NCI-H526 (cell line): ENCODE measurements around the gene NCKAP1.
"Not testable (repeated sequence)": the region's sequence is repeated elsewhere in the genome, so short reads cannot be mapped to it uniquely, and the experiment has no call there.

ENCODE experiments used
- DNase-seq, 2 experiments: peaks; one replicate each; lab custom pipeline; 2025; lab: John Stamatoyannopoulos, UW

Gene NCKAP1

DNA sequence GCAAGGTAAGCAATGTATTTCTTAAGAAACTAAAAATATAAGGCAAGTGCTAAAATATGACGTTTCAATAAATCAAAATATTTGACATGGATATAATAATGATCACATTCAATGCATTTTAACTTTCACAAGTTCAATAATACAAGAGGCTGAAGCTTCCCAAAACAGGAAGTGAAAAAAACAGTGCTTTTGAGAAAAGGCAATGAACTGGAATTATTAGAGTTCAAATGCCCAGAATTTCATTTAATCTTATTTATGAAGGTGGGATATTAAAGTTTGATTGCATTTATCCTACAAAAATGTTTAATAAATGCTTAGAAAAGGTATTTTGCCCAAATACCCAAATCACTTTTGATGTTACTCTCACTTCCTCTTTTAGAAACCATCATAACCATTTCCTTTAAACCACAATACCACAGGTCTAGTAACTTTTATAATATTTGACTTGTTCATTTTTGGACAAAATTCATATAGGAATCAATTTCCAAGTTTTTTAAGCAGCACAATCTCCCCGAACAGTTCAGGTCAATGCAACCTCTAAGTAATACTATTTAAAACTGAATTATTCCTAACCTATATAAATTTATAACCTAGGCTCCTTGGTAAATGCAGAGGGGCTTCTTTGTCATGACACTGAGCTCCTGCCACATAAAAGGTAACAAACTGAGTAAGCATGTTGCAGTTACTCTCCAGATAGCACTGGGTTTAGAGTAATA, 2.1 kb downstream of the NCKAP1 start:
- no peak for DNase-seq

DNA sequence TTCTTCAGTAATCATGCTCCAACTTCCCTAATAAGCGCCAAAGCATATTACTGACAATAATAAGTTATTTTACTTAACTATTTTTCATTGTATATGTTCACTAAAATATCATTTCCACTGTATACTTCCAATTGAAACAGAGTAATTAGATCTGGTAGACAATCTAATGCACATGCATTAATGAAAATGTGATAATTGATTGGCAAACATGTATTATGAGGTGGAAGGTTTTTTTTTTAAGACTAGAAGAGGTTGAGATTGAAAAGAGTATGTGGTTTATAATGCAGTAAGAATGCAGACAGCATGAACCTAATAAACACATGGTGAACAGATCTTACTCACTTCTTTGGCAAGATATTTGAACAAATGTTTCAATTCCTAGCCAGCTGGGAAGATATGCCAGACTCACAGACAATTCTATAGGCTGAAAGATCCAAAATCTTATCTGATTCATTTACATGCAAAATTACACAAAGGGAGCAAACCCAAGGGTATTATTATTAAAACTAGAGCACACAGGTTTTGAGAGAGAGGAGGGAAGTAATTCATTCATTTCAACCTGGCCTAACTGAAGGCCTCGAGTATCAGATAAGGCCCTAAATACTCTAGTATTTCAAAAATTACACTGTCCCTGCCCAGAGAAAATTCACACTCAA, 2.8 kb downstream of the NCKAP1 start:
- DNase-seq: no peak

DNA sequence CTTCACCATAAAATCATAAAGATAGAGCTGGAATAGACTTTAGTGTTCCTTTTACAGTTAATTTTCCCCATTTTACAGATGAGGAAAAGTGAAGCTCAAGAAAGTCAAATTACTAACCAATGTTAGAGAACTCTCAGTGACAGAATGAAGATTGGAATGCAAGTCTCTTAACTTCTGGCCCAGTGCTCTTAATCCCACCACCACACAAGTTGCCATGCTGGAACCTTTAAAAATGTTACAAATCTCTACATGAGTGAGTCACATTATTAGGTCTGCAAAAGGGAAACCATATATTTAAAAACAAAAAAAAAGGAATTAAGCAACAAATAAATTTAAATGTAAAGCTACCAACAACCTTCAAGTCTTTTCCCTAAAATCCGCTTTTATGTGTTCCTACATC, 3.5 kb downstream of the NCKAP1 start:
- DNase-seq: no peak

DNA sequence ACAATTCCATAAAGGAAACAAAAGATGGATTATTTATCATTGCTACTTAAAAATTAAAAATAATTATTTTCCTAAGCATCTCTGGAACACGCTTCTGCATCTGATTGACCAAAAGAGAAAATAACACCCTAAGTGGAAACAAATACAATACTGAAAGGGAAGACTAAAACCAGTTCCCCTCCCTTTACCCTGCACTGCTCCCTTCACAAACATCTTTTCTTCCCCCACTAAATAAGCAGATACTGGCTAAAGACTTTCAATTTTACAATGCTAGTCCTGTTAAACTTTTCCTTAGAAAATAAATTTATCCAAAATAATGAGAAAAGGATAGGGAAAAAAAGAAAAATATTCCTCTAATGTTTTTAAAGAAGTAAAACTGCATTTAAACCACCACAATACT, 4.3 kb downstream of the NCKAP1 start:
- no peak for DNase-seq

DNA sequence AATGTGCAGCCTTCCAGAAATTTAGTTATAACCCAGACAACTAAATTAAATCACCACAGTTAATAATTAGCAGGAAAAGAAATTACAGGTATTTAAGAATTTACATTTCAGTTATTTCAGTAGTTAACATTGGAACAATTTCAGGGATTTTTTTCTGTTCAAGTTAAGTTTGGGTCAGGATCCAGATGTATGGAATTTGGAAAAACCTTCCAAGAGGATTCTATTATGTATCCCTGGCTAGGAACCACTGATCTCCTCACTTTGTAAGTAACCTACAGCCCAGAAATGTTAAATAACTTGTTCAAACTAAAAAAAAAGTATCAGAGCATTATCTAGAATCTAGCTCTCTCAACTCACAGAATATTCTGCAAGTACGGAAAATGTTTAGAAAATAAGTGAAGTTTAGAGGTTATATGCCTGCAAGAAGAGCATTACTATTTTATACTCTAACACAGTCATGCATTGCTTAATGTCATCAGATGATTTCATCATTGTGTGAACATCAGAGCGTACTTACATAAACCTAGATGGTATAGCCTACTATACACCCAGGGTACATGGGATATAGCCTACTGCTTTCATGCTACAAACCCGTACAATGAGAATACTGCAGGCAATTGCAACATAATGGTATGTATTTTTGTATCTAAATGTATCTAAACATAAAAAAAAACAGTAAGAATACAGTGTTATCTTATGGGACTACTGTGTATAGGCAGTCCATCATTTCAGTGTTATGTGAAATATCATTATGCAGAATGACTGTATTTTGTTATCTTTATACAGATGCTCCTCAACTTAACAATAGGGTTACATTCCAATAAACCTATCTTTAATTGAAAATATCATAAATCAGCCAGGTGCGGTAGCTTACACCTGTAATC, 6.1 kb downstream of the NCKAP1 start:
- no peak for DNase-seq

DNA sequence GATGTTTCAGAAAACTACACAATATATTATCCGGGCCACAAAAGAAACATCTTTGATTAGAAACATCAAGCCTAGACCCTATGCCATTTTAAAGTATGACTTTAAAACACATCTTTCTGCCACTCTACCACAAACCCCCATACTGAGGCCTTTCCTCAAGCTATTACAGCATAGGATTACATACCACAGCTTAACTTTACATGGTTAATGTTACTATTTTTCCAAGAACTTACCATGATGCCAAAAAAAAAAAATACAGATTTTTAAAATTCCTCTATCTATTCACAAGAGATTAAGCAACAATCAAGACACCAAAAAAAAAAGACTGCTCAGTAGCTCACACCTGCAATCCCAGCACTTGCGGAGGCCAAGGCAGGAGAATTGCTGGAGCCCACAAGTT, 9.0 kb downstream of the NCKAP1 start:
- DNase-seq: no peak

DNA sequence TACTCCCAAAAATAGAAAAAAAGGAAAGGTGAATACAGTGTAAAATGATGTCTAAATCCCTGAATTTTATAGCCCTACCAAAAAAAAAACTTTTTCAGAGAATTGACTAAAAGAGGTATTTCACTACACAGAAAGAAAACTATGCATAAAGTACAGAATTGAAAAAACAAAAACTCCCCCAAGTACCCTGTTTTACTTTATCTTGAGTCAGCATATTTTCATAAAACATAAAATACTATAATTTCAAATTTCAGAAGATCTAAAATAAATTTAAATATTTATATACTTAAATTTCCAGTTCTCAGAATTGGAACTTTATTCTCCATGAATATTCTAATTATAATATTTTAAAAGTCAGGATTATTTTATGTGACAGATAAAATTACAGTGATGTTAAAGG, 10.1 kb downstream of the NCKAP1 start:
- DNase-seq: no peak

DNA sequence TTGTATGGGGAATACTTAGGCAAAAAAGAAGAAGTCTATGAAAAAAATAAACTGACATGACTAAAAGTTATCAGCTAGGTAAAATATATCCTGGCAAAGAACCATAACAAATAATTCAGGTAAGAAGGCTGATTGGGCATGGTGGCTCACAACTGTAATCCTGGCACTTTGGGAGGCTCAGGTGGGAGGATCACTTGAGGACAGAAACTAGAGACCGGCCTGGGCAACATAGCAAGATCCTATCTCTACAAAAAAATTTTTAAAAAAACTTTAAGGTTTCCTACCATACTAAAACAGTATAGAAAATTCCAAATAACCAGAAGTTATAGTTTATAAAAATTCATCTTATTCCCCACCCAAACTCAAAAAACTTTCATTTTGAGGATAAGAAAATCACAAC, 10.8 kb downstream of the NCKAP1 start:
- DNase-seq: no peak

DNA sequence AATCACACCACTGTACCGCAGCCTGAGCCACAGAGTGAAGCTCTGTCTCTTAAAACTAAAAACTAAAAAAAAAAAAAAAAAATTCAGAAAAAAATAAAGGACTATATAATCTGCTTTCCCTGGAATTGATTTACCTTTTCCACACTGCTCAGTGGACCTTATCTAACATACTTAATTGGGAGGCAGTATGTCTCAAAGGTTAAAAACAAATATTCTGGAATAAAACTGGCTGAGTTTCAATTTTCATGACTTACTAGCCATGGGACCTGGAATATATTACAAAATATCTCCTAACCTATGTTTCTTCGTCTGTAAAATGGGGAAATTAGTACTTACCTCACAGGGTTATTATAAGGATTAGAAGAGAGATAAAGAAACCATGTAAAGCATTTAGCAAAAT, 11.8 kb downstream of the NCKAP1 start:
- no peak for DNase-seq

DNA sequence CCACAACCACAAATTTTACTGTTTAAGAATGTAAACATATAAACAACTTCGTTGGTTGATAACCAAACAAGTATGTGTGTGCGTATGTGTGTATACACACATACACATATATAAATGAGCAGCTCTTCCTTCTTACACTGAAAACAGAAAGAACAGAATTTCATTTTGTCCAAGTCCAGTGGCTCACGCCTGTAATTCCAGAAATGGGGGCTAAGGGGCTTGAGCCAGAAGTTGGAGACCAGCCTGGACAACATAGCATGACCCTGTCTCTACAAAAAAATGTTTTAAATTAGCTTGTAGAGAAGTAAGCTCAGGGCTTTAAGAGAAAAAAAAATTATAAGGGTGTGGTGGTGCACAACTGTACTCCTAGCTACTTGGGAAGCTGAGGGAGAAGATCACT, 12.3 kb downstream of the NCKAP1 start:
- no peak for DNase-seq

DNA sequence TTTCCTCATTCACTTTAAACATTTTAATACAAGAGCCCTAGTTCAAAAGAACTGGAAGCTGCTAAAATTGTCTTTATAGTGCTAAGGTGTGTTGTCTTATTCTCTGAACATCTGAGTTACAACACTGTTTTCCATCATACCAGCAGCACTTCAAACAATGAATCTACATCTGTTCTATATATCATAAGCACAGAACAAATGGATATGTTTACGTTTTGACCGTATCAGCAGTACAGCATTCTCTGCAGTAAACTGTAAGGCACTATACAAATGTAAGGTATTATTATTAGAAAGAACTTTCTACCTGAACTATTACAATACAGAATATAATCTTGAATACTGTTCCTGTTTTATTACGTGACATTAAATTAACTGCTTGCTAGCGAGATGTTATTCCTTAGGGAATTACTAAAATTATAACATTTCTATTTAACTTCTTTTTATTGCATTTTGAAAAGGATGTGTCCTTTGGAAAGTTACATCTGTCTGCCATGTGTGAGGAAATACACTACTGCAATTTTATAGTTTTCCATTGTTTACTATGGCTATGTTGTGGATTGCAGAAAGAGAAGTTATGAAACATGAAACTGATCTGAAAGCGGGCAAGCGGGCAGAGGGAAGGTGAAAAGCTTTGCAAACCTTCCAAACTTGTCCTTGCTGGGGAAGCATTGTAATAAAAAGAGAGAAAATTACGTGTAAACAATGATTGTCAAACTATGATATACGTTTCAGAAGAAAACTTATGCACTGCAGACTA, 13.7 kb downstream of the NCKAP1 start:
- no peak for DNase-seq

DNA sequence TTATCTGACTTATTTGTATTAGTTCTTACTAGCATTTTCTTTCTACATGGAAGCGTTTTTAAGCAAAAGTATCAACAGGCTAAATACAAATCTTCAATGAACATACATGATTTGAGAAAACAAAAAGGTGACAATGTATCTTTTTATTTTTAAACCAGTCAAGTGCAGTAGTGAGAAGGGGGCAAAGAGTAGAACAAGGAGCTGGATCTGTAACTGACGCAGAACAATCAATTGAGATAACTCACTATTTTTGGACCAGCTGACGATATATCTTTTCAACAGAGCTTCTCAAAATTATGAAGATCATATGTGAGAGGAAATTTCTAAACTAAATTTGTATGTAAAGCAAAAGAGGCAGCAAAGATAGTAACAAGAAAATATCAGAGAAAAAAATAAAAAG, 15.5 kb downstream of the NCKAP1 start:
- DNase-seq: no peak

DNA sequence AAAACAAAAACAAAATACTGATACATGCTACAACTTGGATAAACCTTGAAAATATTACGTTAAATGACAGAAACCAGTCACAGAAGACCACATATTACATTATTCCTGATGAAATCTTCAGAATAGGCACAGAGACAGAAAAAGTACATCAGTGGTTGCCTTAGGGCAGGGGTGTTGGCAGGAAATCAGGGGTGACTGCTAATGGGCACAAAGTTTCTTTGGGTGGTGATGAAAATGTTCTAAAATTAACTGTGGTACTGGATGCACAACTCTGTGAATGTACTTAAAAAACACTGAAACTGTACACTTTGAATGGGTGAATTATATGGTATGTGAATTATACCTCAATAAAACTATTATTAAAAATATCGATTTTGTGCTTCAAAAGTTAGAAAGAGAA, 16.6 kb downstream of the NCKAP1 start:
- DNase-seq: no peak

DNA sequence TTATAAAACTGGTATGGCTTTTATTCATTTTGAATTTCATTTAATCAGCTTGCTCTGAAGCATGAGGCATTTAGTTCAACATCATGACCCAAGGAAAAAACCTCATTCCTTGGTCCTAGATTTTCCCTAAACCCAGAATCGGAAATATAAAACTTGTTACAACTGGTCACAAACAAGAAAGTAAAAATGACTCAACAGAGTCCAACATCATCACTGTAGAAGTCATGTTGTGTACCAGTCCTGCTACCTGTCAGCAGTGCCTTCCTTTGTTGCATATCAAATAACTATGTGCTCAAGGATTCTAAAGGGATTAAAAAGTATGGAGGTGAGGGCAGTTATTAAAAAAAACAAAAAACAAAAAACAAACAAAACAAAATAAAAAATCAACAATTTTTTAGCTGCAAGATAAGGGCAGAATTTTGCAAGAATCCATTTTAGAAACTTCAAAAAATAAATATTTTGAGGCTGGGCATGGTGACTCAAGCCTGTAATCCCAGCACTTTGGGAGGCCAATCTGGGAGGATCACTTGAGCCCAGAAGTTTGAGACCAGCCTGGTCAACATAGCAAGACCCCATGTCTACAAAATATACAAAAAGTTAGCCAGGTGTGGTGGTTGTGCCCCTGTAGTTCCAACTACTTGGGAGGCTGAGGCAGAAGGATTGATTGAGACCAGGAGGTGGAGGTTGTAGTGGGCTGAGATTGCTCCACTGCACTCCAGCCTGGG, 18.4 kb downstream of the NCKAP1 start:
- no peak for DNase-seq

DNA sequence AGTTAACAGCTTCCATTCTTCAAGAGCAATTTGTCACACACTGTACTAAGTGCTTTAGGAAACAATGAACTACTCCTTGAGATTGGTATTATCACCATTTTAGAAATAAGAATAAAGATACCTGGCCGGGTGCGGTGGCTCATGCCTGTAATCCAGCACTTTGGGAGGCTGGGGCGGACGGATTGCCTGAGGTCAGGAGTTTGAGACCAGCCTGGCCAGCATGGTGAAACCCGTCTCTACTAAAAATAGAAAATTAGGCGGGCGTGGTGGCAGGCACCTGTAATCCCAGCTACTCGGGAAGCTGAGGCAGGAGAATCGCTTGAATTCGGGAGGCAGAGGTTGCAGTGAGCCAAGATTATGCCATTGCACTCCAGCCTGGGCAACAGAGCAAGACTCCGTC, 20.4 kb downstream of the NCKAP1 start:
- not testable (repeated sequence) for DNase-seq

DNA sequence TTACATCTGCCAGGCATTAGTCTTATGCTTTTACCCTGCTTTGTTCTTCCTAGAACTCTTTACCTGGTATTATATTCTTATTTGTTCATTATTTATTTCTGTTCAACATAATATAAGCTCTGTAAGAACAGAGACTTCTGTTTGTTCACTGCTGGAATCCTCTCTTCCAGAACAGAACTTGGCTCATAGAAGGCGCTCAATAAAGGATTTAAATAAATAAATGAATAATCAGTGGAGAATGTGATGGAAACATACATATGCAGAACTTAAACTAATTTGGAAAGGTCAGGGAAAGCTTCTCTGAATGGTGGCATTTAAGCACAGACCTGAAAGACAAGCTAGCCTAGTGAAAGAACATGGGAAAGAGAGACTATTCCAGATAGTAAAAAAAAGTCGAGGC, 24.3 kb downstream of the NCKAP1 start:
- DNase-seq: no peak

DNA sequence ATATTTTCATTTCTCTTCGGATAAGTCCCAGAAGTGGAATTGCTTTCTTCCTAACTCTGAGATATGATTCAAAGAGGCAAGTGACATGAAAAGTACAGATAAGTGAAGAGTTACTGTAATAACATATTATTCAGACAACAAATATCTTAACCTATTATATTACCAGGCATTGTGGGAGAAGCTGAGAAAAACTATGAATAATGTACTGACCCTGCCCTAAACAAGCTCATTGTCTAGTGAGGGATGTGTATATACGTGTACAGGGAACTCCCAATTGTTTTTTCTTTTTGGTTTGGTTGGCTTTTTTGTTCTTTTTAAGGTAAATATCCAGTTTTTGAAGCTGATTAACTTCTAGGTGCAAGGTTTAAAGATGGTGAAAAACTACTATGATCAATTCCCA, 26.5 kb downstream of the NCKAP1 start:
- DNase-seq: no peak

DNA sequence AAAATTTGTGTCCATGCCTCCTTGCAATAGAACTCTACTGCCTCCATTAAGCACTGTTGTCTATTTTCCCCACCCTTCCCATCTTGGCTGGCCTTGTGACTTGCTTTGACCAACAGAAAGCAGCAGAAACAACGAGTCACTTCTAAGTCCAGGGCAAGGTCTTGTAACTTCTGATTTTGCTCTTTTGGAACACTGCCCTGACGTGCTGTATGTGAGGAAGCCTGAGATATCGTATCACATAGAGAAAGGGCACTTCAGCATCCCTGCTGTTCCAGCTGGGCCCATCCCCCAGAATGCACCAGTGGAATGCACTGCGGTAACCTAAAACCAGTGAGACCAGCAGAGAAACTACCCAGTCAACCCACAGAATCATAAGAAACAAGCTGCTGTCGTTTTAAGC, 28.1 kb downstream of the NCKAP1 start:
- no peak for DNase-seq

DNA sequence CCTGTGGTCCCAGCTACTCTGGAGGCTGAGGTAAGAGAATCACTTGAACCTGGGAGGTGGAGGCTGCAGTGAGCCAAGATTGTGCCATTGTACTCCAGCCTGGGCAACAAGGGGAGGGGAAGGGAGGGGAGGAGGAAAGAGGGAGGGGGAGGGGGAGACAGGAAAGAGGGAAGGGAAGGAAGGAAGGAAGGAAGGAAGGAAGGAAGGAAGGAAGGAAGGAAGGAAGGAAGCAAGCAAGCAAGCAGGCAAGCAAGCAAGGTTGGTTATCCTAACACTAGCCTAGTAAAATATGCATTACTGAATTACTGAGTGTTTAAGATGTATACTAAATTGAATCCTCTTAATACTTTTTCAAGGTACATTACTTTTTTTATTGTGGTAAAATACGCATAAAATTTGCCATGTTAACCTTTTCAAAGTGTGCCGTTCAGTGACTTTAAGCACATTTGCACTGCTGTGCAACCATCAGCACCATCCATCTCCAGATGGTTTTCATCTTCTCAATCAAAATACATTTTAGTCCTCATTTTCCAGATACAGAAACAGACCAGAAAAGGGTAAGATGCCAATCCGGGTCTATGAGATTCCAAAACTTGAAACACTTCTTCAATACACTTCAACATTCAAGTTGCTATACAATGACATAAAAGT, 28.9 kb downstream of the NCKAP1 start:
- DNase-seq: no peak

DNA sequence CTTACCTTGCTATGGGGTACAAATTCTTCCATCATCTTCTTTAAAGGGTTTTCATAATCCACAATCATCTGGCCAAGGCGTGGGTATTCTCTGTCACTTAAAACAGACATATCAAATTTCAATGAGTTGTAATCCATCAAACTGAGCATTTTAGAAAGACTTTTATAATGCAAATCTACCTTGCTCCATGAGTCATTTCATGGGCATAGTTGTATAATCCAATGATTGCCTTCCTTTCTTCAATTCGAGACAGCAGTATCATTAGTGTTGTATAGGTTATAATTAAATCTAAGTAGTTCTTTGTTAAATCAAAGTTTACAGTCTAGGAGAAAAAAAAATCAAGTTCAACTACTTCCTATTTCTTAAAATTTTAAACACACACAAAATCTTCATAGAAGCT, 36.3 kb downstream of the NCKAP1 start:
- no peak for DNase-seq

DNA sequence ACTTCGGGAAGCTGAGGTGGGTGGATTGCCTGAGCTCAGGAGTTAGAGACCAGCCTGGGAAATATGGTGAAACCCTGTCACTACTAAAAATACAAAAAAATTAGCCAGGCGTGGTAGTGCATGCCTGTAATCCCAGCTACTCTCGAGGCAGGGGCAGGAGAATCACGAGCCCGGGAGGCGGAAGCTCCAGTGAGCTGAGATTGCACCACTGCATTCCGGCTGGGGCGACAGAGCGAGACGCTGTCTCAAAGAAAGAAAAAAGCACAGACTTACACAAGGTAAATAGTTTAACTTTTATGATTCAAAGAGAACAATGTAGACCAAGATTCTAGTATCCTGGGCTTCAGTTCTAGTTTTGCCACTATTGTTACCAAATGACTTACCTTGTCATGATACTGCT, 37.4 kb downstream of the NCKAP1 start:
- no peak for DNase-seq
